Measurements from ENCODE around the gene BMP8B.

BMP8B gene

DNA sequence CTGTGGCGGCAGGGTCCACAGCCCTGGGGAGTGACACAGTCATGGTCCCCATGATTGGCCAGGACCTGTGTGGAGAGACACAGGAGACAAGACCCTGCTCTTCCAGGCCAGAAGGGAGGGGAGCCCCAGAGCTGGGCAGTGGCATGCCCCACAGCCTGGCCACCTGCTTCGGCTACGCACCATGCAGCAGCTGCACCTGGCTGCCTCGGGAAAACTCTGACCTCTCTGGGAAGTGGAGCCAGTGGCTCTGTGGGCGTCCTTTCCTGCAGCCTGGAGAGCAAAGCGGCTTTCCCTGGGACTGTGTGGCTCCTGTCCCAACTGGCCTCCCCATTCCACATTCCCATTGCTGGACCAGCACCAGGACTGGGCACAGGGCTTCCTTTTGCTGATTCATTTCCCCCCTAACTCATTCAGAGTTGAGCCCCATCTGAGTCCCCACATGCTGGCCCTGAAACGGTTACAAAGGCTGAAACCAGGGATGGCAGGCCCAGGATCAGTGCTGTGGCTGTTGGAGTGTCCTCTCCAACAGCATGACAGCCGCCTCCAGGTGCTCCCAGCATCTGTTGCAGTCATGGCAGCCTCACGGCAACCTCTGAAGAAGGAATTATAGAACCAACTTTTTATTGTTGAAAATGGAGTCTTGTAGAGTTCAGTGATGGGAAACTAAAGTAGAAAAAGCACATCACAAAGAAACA lies 32.6 kb downstream of the BMP8B start:
- no peak for DNase-seq

- DNase-seq, result no peak
Measured at GRCh38 chr1:39754906-39755504, 33.7 kb downstream of the BMP8B start.

DNA sequence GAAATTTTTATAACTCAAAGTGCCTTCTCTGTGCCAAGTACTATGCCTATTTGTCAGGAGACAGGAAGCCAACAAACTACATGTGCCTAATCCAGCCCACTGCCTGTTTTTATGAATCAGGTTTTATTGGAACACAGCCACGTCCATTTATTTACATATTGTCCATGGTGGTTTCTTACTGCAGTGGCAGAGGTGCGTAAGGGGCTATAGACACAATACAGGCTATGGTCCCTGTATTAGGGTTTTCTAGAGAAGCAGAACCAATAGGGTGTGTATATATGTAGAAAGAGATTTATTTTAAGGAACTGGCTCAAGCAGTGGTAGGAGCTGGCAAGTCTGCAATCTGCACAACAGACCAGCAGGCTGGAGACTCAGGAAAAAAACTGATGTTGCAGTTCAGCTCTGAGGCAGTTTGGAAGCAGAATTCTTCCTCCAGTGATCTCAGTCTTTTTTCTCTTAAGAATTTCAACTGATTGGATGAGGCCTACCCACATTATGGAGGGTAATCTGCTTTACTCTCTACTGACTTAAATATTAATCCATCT lies 34.6 kb downstream of the BMP8B start:
- no peak for DNase-seq

DNA sequence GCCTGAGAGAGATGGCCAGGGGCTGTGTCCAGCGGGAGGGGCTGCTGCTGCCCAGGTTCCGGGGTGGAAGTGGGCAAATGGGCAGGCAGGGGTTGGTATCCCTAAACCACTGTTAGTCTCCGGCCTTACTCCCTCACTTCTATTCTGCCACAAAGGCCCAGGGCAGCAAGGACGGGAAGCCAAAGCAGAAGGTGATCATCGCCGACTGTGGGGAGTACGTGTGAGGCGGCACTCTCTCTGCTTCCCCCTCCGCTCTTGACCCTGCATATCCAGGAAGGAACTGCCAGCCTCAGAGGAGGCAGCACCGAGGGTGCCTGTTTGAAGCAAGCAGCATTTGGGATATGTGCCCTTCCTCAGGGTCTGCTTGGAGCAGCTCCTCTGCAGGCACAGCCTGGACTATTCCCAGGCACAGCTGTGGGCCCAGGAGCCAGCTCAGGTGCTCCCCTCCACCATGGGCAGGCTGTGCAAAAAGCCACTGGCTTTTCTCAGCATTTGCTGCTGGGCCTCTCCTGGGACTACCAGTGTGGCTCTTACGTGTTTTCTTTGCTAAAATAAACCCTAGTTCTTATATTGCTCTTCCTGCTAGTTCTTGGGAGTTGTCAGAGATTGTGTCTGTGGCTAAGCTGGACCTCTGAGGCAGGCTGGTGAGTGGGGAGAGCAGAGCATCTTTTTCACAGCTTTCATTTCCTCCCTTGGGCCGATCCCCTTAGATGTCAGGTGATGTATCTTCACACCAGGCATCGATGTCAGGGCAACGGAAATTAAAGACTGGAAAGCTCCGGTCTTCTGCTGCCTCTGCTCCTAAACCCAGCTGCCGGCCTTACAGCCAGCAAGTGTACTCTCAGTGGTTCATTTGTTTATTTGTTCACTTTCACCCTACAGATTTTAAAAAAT lies 35.3 kb downstream of the BMP8B start:
- no peak for DNase-seq

GRCh38 chr1:39752703-39753102 lies 36.0 kb downstream of the BMP8B start:
- no peak for DNase-seq

GRCh38 chr1:39751595-39751994 lies 37.1 kb downstream of the BMP8B start:
- no peak for DNase-seq

DNA sequence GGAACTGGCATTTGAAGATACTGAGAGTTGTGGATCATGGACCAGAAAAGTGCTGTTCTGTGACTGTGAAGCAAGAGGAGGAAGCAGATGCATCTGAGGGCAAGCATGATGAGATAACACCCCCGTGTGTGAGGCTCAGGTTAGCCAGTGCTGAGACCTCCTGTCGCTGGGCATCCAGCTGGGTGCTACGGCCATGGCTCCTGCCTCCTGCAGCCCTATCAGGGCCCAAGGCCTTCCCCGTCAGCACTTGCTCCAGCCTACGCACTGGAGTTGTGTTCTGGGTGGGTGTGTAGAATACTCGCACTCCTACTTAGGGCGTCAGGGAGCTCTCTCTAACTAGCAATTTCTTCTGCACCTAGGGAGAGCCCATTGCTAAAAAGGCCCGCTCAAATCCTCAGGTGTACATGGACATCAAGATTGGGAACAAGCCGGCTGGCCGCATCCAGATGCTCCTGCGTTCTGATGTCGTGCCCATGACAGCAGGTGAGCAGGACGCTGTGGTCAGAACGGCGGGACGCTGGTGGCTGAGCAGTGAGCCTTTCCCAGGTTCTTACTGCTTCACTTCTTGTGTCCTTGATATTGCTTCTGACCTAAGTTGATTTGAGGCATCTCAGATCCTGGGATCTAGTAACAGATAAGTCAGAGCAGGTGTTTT lies 43.5 kb downstream of the BMP8B start:
- DNase-seq, result no peak

GRCh38 chr1:39738622-39739366 lies 49.9 kb downstream of the BMP8B start, which contains the start of gene PPIE:
TSS of gene PPIE (plus strand) at chr1:39738882. CDS start at chr1:39738901, 19 bp downstream.
- DNase-seq, result peak; percentile 67

- DNase-seq, result no peak
Measured at GRCh38 chr1:39737546-39738169, 51.0 kb downstream of the BMP8B start.

- no peak for DNase-seq
Measured at GRCh38 chr1:39735731-39736130, 52.9 kb downstream of the BMP8B start.

- DNase-seq, result no peak
Measured at GRCh38 chr1:39733161-39733560, 55.5 kb downstream of the BMP8B start.

DNA sequence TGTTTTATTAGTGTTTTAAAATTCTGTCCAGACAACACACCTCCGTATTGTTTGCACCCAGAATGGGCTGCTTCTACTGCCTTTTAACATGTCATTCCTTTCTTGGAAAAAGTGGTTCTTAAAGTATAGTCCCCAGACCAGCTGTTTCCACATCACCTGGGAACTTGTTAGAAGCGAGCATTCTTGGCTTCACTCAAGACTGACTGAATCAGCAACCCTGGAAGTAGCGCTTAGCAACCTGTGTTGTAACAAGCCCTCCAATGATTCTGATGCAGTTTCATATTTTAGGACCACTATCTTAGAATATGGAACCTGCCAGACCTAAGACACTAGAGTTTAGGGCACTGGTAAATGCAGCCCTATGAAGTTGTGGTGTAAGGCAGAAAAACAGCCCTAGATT lies 55.9 kb downstream of the BMP8B start:
- no peak for DNase-seq

GRCh38 chr1:39729842-39730241 lies 58.8 kb downstream of the BMP8B start:
- DNase-seq, result no peak

GRCh38 chr1:39729030-39729429 lies 59.6 kb downstream of the BMP8B start:
- no peak for DNase-seq

DNA sequence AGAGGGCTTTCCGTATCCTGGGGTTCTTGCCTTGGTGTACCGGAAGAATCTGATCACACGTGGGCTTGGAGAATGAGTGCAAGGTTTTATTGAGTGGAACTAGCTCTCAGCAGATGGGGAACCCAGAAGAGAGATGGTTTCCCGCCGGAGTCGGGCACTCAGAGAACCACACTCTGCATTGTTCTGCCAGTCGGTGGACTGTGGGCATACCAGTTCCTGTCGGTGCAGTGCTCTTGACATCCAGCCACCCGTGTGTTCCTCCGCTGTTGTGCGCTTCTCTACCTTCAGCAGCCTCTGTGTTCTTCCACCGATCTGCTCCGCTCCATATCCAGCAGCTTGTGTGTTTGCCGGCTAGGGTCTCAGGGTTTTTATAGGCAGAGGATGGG lies 60.7 kb downstream of the BMP8B start:
- no peak for DNase-seq

GRCh38 chr1:39727221-39727931 lies 61.3 kb downstream of the BMP8B start:
- DNase-seq, result no peak

DNA sequence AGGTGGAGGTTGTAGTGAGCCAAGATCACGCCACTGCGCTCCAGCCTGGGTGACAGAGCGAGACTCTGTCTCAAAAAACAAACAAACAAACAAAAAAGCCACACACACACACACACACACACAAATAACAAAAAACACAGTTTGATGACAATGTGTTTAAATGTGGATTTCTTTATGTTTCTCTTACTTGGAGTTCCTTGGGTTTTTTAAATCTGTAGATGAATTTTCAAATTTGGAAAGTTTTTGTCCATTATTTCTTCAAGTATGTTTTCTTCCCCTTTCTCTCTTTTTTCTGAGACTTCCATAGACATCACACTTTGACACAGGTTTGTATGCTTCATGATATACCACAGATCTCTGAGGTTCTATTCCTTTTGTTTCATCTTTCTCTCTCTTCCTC lies 62.1 kb downstream of the BMP8B start:
- no peak for DNase-seq

- no peak for DNase-seq
Measured at GRCh38 chr1:39722495-39722894, 66.2 kb downstream of the BMP8B start.

DNA sequence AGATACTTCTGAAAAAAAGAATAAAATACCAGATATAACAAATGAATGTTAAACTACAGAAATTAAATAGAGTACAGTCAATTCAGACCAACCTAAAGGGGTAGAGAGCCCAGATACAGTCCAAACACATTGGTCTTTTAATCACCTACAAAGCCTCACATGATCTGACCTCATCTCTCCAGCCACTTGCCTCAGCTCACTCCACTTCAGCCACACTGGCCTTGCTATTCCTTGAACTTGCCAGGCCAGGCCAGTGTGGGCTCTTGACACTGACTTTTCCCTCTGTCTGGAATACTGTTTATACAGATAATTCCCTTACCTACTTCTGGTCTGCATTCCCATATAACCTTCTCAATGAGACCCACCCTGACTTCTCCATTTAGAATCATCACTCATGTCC lies 67.0 kb downstream of the BMP8B start:
- DNase-seq, result no peak

- DNase-seq, result no peak
Measured at GRCh38 chr1:39720094-39720999, 68.3 kb downstream of the BMP8B start.

Data from T1000 (cell line).